GM12878 (cell line): ENCODE measurements around the gene NRXN3. TPM values are rescaled to one million over a fixed set of nuclear protein-coding genes. Genes with fewer than 3 reads are reported as not detected.

Source experiments
- ATAC-seq: fragments of 200-7000 bp; cut with Tn5 transposase; 3 replicates; pipeline ENCODE4 v1.9.1; 2020; ENCODE audit warnings: mild to moderate bottlenecking, moderate library complexity
- BruUV-seq: library from RNA; stranded (reverse); fragments of 400-500 nt; replicated peaks from 2 replicates; lab custom pipeline; 2021; lab: Mats Ljungman, UMichigan
- CTCF ChIA-PET: fragments of 300-600 bp; sonication (Branson Sonifier 250); formaldehyde crosslinking; extraction: SDS; loops from one replicate; lab custom pipeline; 2021; ENCODE audit warnings: inconsistent platforms; lab: Yijun Ruan, JAX
- POLR2A ChIA-PET: fragments of 350-600 bp; formaldehyde crosslinking; extraction: SDS; loops from one replicate; lab custom pipeline; 2021; ENCODE audit warnings: inconsistent platforms; lab: Charles Lee
- RAD21 ChIA-PET: fragments of 300-600 bp; sonication (Branson Sonifier 250); formaldehyde crosslinking; loops from one replicate; lab custom pipeline; 2023; ENCODE audit warnings: antibody characterized with exemption; ENCODE audit not compliant: unreplicated experiment; lab: Charles Lee
- SMC1A ChIA-PET: fragments of 300-600 bp; sonication (Branson Sonifier 250); formaldehyde crosslinking; loops from one replicate; lab custom pipeline; 2023; ENCODE audit not compliant: unreplicated experiment, uncharacterized antibody; lab: Charles Lee
- DNase-seq: peaks from one replicate; pipeline ENCODE4 v3.0.0-alpha.2; 2011; ENCODE audit warnings: low read depth, low spot score
- FAIRE-seq: peaks from 3 replicates; lab custom pipeline; 2011; peaks lifted over from hg19 to GRCh38; lab: Jason Lieb, UNC
- H2AFZ ChIP-seq: 2 replicates; pipeline ENCODE4 v1.6.0; 2011; ENCODE audit warnings: low read depth, low read length, control low read depth; ENCODE audit not compliant: control insufficient read depth
- H3K27ac ChIP-seq: 2 replicates; pipeline ENCODE4 v1.5.1; 2011; ENCODE audit warnings: control low read depth; ENCODE audit not compliant: control insufficient read depth, insufficient read depth
- H3K27me3 ChIP-seq, 2 experiments: replicated peaks in 1 of 2; 2 replicates each; pipeline versions ENCODE4 v1.6.0 to v1.6.1; 2011; ENCODE audit warnings: low read length in 1 of 2; ENCODE audit not compliant: control insufficient read depth in 2 of 2, insufficient read depth in 2 of 2
- H3K36me3 ChIP-seq, 2 experiments: 2 replicates each; pipeline ENCODE4 v1.5.1; 2011; ENCODE audit warnings: low read length in 1 of 2; ENCODE audit not compliant: control insufficient read depth in 2 of 2, insufficient read depth in 2 of 2
- H3K4me1 ChIP-seq: 2 replicates; pipeline ENCODE4 v1.6.1; 2011; ENCODE audit warnings: mild to moderate bottlenecking, low read length, moderate library complexity, mixed read lengths; ENCODE audit not compliant: control insufficient read depth, insufficient read depth
- H3K4me2 ChIP-seq: 2 replicates; pipeline ENCODE4 v1.6.0; 2011; ENCODE audit warnings: control low read depth; ENCODE audit not compliant: control insufficient read depth, insufficient read depth
- H3K4me3 ChIP-seq: fragments of 200-600 bp; sonication (generic); 2 replicates; pipeline ENCODE4 v1.5.1; 2016
- H3K79me2 ChIP-seq: 2 replicates; pipeline ENCODE4 v1.6.0; 2011; ENCODE audit warnings: low read length; ENCODE audit not compliant: control insufficient read depth, insufficient read depth
- H3K9ac ChIP-seq: 2 replicates; pipeline ENCODE4 v1.8.0; 2011; ENCODE audit warnings: low read length, control low read depth, mixed read lengths; ENCODE audit not compliant: control insufficient read depth, insufficient read depth
- H3K9me3 ChIP-seq: replicated peaks from 3 replicates; pipeline ENCODE4 v1.5.1; 2011; ENCODE audit warnings: mild to moderate bottlenecking, low read length; ENCODE audit not compliant: control insufficient read depth, insufficient read depth
- H4K20me1 ChIP-seq: 2 replicates; pipeline ENCODE4 v1.6.0; 2011; ENCODE audit not compliant: control insufficient read depth, insufficient read depth
- ATF2 ChIP-seq: IDR thresholded peaks from 2 replicates; pipeline ENCODE4 v1.6.1; 2012; ENCODE audit warnings: low read length, inconsistent platforms
- BCL3 ChIP-seq: IDR thresholded peaks from 2 replicates; pipeline ENCODE4 v1.6.1; 2011; ENCODE audit warnings: borderline replicate concordance, low read depth, mild to moderate bottlenecking, moderate library complexity, low read length; ENCODE audit not compliant: insufficient read depth, poor library complexity, severe bottlenecking
- CREB1 ChIP-seq: IDR thresholded peaks from 2 replicates; pipeline ENCODE4 v1.6.1; 2012; ENCODE audit warnings: low read depth, mild to moderate bottlenecking, inconsistent platforms
- CTCF ChIP-seq, 3 experiments: IDR thresholded peaks in 2 of 3; conservative IDR thresholded peaks in 1 of 3; 2 replicates each; pipeline ENCODE4 v1.5.1; 2011; ENCODE audit warnings: low read depth in 3 of 3, low read length in 3 of 3, mild to moderate bottlenecking in 3 of 3, control low read depth in 2 of 3, moderate library complexity in 2 of 3, inconsistent platforms in 1 of 3, mixed read lengths in 1 of 3; ENCODE audit not compliant: control insufficient read depth in 2 of 3, insufficient read depth in 1 of 3; ENCODE audit errors: extremely low read depth in 1 of 3
- EED ChIP-seq: sonication (generic); IDR thresholded peaks from 2 replicates; pipeline ENCODE4 v1.6.1; 2016; ENCODE audit warnings: antibody characterized with exemption, low read depth
- EP300 ChIP-seq, 2 experiments: fragments of 150-350 bp in 1 of 2; IDR thresholded peaks; 2 replicates each; pipeline ENCODE4 v1.6.1; 2011 to 2012; ENCODE audit warnings: low read depth in 2 of 2, low read length in 2 of 2, borderline replicate concordance in 1 of 2, improper control_type of control experiment in 1 of 2, inconsistent platforms in 1 of 2; ENCODE audit not compliant: control insufficient read depth in 1 of 2
- FOXM1 ChIP-seq: IDR thresholded peaks from 2 replicates; pipeline ENCODE4 v1.6.1; 2012; ENCODE audit warnings: low read depth, mild to moderate bottlenecking, inconsistent platforms, low read length, moderate library complexity
- IRF4 ChIP-seq: IDR thresholded peaks from 2 replicates; pipeline ENCODE4 v1.6.1; 2011; ENCODE audit warnings: low read depth, low read length
- MEF2A ChIP-seq: IDR thresholded peaks from 2 replicates; pipeline ENCODE4 v1.6.1; 2011; ENCODE audit warnings: low read depth, mild to moderate bottlenecking, low read length, moderate library complexity; ENCODE audit not compliant: insufficient read depth
- MTA2 ChIP-seq: fragments of 450-650 bp; IDR thresholded peaks from 2 replicates; pipeline ENCODE4 v1.6.1; 2016; ENCODE audit warnings: low read depth, mild to moderate bottlenecking, moderate library complexity
- NFYB ChIP-seq: IDR thresholded peaks from 2 replicates; pipeline ENCODE4 v1.6.1; 2011; ENCODE audit warnings: low read depth, mild to moderate bottlenecking, low read length, improper control_type of control experiment, moderate library complexity; ENCODE audit not compliant: insufficient read depth
- NKRF ChIP-seq: fragments of 450-650 bp; conservative IDR thresholded peaks from 2 replicates; pipeline ENCODE4 v1.6.1; 2017; ENCODE audit warnings: mild to moderate bottlenecking, moderate library complexity
- POU2F2 ChIP-seq: IDR thresholded peaks from 3 replicates; pipeline ENCODE4 v1.6.1; 2011; ENCODE audit warnings: low read depth, mild to moderate bottlenecking, low read length, borderline replicate concordance
- STAT3 ChIP-seq: IDR thresholded peaks from 2 replicates; pipeline ENCODE4 v1.6.1; 2011; ENCODE audit warnings: low read depth, low read length, improper control_type of control experiment
- TCF12 ChIP-seq: IDR thresholded peaks from 2 replicates; pipeline ENCODE4 v1.6.1; 2011; ENCODE audit warnings: low read depth, mild to moderate bottlenecking, low read length
- ZNF24 ChIP-seq: fragments of 450-650 bp; IDR thresholded peaks from 2 replicates; pipeline ENCODE4 v1.6.1; 2017; ENCODE audit warnings: antibody characterized with exemption, mild to moderate bottlenecking
- WGBS: methylation state at CpG from one replicate; pipeline ENCODE4 v1.1.6; 2016; ENCODE audit warnings: low lambda C conversion rate; ENCODE audit not compliant: insufficient replicate concordance, insufficient coverage; ENCODE audit errors: missing lambda C conversion rate; 5-methylcytosine and 5-hydroxymethylcytosine counted together
- in situ Hi-C: fragments of 300-500 bp; cut with MboI; formaldehyde crosslinking; loops from 9 replicates; pipeline ENCODE4 v1.14.3; 2018; ENCODE audit warnings: mixed read lengths
- intact Hi-C: fragments of 100-400 bp; cut with micrococcal nuclease; formaldehyde crosslinking; loops from one replicate; pipeline ENCODE4 v1.14.2; 2022; ENCODE audit not compliant: unreplicated experiment
- polyA plus RNA-seq, 11 experiments: library from polyadenylated mRNA; depleted of rRNA in 4 of 11; unstranded in 6 of 11; stranded (reverse) in 5 of 11; fragments of >200 nt; fragmentation: Nextera tagmentation in 4 of 11; fragmentation: Illumina TruSeq in 1 of 11; extraction: Ambion mirVana in 4 of 11; extraction: Trizol in 1 of 11; gene quantifications; 1 replicate in 1 of 11; 2 replicates in 10 of 11; pipeline versions ENCODE4 v1.2.1 to v1.2.3, GENCODE V29; 2011 to 2016; ENCODE audit warnings: inconsistent platforms in 2 of 11, missing spikeins in 2 of 11, low read depth in 1 of 11
- total RNA-seq, 4 experiments: library from RNA; depleted of rRNA in 3 of 4; stranded (reverse); fragments of >200 nt in 3 of 4; fragmentation: Illumina TruSeq in 1 of 4; extraction: Trizol in 1 of 4; gene quantifications; 2 replicates each; pipeline versions ENCODE4 v1.2.1 to v1.2.3, GENCODE V29; 2013 to 2021

Gene NRXN3
- total and polyA plus RNA-seq, 10 of the 15 experiments (the other 5 are each of a cell fraction or from before 2014, with no cell fraction given): 0.52 to 3.3 (median 1.4) TPM

- intact Hi-C loops: no loop called here
- no peaks in the 10 kb centered on the region for H3K4me1 ChIP-seq
- WGBS: 59% methylated on average over 18 of the region's 18 CpGs
- POLR2A ChIA-PET: no interaction called here
- H3K36me3 ChIP-seq: no peaks in the 10 kb centered on the region
- no peak for FAIRE-seq
- H2AFZ ChIP-seq: no peak overlapping the region
- SMC1A ChIA-PET: no interaction called here
- TF ChIP-seq POU2F2: no peak
- TF ChIP-seq CREB1: no peak
- no peak for TF ChIP-seq ZNF24
- no peak for TF ChIP-seq STAT3
- TF ChIP-seq NFYB: no peak
- no peak for TF ChIP-seq EP300 (IDR thresholded peaks at IDR 0.05; ENCODE audit: borderline replicate concordance in 1 of 2, control insufficient read depth in 1 of 2, low read depth in 2 of 2, low read length in 2 of 2)
- TF ChIP-seq MEF2A: no peak
- no peak for TF ChIP-seq TCF12
- TF ChIP-seq BCL3: no peak
- TF ChIP-seq FOXM1: no peak
- TF ChIP-seq MTA2: no peak
- no peak for TF ChIP-seq CTCF (IDR thresholded peaks at IDR 0.05 in 2 of 3, conservative IDR thresholded peaks at IDR 0.05 in 1 of 3; ENCODE audit: control insufficient read depth in 2 of 3, extremely low read depth in 1 of 3, insufficient read depth in 1 of 3, low read depth in 3 of 3, low read length in 3 of 3)
- TF ChIP-seq EED: no peak
- no peak for TF ChIP-seq IRF4
- TF ChIP-seq NKRF: no peak
- TF ChIP-seq ATF2: no peak
- TF ChIP-seq, all 136 proteins: peak for 0
- no TSS peak for BruUV-seq
- H3K27ac ChIP-seq: no peak overlapping the region
- H3K79me2 ChIP-seq: no peaks in the 10 kb centered on the region
- ChIA-PET CTCF (no interaction called here), RAD21 (no interaction called here)
- no peak overlapping the region for H3K4me2 ChIP-seq
- no peak for ATAC-seq
- no peaks in the 10 kb centered on the region for H4K20me1 ChIP-seq
- no peaks in the 10 kb centered on the region; the same call in 2 of the 3 replicates for H3K9me3 ChIP-seq
- H3K9ac ChIP-seq: no peak overlapping the region
- H3K4me3 ChIP-seq: no peak overlapping the region
- in situ Hi-C loops: no loop called here
- no peaks in the 10 kb centered on the region for H3K27me3 ChIP-seq
- no peak for DNase-seq
Observed at GRCh38 chr14:78714711-78715110, 544.5 kb downstream of the NRXN3 start.
